Kidney tubule cell (primary cell): Measurements from ENCODE around the gene TCF4.

Experiments
- DNase-seq: peaks from one replicate; pipeline ENCODE4 v3.0.0-alpha.2; 2018; ENCODE audit warnings: low spot score

The TCF4 gene

GRCh38 chr18:55585920-55586561 is 2.0 kb downstream of the TCF4 start:
- no peak for DNase-seq

DNA sequence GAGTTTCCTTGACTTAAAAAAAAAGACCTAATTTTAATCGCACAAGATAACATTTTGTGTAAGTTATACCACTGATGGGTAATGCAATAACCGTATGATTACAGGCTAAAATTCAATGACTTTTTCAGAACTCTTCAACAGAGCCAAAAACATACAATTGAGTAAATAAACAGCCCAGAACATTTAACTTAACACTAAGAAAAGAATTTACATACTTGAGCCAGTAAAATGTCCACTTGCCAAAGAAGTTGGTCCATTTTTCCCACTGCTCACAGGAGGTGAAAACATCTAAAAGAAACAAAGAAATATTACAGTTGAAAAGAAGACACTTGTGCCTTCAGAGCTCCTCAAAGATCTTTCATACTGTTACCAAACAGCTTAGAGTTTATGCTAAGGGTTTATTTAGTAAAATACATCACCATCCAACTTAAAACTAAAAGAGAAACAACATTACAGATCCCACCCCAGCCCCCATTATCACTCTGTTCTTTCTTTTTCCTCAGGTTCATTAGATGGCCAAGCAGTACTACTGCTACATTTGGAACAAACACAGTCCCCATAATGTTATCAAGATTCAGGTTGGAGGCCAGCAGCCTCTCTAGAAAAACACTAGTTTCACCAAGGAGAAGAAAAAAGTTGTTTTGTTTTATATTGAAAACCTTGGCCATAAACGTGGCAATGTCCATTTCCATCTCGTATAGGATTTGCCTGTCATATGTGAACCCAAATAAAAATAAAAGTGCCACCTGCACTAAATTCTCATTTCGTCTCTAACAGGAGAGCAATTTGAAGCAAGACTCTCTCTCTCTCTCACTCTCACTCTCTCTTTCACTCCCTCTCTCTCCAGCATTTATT is 2.7 kb downstream of the TCF4 start:
- DNase-seq = no peak

DNA sequence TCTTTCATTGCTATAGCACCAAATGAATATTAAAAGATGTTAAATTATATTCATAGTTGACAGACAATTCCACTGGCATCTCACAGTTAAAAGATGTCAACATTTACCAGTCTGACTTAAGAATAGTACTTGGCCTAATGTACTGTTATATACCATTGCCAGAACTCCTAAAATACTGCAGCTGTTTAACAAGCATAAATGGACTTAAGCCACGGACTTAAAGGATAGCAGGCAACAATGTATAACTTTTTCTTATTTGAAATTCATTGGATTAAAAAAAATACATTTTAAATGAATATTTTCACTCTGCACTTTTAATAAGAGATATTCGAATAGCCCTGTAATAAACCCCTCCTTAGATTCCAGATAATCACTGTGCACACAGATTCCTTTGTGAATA is 3.8 kb downstream of the TCF4 start:
- DNase-seq = no peak

DNA sequence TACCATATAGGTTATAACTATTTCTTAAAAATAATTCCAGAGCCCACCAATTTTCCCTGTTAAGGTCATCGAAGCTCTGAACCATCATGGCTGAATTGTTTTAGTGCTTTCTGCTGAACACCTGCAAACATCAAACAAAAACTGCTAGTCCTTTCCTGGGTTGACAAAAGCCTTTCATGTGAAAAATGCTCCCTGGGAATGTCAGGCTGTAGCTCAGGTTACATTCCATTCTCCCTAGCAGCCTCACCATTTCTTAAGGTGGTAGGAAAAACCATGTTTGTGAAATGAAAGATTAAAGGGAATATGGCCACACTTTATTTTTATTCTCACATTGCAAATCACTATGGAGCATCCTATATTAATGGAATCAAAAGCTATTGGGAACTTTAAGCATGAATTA is 5.7 kb downstream of the TCF4 start:
- DNase-seq = no peak

GRCh38 chr18:55579501-55580270 is 8.3 kb downstream of the TCF4 start:
- no peak for DNase-seq

GRCh38 chr18:55577812-55578539 is 10.0 kb downstream of the TCF4 start:
- no peak for DNase-seq

GRCh38 chr18:55576001-55576400 is 12.0 kb downstream of the TCF4 start:
- DNase-seq = no peak

DNA sequence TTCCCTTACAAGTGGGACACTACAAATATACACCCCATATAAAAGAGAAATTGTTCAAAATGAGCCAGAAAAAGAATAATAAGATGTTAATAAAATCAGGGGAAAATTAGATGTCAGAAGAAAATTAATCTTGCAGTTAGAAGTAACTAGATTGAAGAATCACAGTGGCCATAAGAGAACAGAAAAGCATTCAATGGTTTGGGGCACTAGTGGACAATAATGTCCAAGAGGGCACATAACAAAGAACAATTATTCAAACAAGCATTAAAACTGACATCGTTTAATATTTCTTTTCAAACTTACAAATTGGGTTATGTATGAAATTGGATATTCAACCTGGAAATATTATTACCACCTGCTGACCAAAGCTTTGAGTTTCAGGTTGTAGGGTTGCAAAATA is 12.9 kb downstream of the TCF4 start:
- no peak for DNase-seq

DNA sequence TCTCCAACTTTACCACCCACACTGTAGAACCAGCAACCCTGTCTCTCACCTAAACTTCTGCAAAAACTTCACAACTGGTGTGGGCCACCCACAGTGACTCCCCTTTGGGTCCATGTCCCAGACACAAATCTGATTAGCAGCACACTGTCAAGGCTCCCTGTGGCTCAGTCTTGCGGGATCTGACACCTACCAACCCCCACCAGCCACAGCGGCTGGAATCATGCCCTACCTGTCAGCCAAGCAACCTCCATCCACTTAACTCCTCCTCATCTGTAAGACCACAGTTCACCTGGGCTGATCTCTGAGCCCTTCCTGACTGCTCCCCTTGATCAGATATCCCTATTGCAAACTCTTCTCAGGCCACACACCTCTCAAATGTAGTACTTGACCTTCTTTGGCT is 14.6 kb downstream of the TCF4 start:
- DNase-seq = no peak

- no peak for DNase-seq
Observed at GRCh38 chr18:55570966-55571365, 17.0 kb downstream of the TCF4 start.

DNA sequence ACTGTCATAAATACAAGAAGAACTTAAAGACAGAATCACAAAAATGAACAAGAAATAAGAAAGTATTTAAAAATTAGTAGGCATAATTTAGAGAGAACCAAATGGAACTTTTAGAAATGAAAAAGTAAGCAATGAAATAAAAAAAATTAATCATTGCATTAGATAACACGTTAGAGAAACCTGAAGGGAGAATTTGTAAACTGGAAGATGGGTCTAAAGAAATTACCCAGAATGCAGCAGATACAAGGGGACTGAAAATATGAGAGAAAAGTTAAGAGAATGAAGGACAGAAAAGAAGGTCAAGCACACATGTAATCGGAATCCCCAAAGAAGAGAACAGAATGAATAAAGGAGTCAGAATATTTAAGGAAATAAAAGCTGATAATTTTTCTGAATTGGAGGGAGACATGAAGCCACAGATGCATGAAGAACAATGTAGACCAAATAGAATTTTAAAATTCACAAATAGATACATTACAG is 21.5 kb downstream of the TCF4 start:
- DNase-seq = no peak

GRCh38 chr18:55559739-55560138 is 28.3 kb downstream of the TCF4 start:
- DNase-seq = no peak

GRCh38 chr18:55557211-55557610 is 30.8 kb downstream of the TCF4 start:
- DNase-seq = no peak

GRCh38 chr18:55555395-55556027 is 32.5 kb downstream of the TCF4 start:
- no peak for DNase-seq

DNA sequence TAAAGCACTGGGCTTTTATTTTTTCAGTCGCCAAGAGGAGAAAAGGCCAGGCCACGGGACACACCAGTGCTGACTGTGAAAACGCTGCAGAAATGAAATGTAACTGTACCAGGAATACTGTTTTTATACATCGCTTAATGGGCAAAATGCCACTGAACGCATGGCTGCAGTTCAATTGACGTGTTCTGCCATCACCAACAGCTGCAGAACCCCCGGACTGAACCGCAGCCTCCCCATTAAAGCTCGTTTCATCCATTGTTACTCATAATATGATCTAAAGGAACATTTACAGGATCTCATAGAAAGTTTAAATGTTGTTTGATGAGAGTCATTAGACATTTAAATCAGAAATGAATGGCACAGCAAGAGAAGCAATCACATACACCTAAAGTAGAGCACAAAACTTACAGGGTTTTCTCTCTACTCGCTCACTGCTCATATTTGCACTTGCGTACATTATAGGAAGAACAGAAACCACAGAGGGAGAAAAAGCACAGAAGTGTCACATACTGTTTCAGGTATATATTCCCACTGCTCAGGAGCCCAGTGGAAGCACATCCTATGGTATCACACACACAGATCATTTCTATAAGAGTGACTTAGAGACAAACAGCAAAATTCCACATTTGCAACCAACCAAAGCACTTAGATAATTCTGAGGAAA is 35.3 kb downstream of the TCF4 start:
- peak; percentile 10 for DNase-seq

DNA sequence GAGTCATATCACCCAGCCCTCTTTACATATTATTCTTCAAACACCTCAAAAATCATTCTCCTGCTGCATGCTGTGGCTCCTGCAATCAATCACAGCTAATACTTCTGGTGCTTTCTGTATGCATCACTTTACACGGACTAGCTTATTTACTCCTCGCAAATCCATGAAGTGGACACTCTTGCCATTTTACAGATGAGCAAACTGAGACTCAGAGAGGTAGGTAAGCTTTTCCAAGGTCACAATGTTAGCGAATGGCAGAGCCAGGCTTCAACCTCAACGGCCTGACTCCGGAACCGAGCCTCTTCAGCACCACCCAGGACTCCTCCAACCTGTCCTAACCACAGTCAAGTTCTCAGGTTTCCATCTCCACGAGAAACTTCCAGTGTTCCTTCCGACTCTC is 36.8 kb downstream of the TCF4 start:
- DNase-seq = no peak

DNA sequence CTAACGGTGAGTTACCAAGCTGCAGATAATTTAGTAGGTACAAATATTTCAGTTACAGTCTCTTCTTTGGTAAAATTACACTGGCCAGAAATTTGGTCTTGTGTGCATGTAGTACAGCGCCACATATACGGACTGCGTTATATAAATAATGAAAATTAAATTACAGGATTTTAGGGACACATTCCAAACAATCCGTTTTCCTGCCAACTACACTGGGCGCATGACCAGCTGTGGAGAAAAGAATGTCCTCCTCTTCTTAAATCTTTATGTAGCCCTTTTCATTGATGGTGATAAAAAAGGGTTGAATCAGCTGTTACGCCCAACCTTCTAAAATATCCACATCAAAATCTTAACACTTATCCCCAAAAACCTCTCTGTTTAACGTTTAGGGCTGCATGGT is 37.5 kb downstream of the TCF4 start:
- DNase-seq = no peak

DNA sequence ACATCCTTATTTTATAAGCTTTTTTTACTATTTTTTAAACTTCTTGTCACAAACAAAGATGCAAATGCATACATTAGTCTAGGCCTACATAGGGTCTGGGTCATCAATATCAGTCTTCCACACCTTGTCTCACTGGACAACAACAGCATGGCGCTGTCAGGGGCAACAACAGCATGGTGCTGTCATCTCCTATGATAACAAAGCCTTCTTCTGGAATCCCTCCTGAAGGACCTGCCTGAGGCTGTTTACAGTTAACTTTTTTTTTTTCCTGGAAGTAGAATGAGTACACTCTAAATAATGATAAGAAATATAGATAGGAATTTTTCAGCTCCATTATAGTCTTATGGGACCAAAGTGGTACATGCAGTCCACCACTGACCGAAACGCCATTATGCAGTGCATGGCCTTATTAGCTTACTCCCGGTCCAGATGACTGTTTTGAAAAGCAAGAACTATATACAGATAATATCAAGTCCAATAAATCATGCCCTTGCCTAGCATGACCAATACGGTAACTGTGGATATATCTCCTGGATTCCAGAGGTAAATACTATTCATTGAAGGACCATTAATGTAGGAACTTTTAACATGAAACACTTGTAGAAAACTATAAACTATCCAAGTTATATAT is 38.4 kb downstream of the TCF4 start:
- DNase-seq = no peak

DNA sequence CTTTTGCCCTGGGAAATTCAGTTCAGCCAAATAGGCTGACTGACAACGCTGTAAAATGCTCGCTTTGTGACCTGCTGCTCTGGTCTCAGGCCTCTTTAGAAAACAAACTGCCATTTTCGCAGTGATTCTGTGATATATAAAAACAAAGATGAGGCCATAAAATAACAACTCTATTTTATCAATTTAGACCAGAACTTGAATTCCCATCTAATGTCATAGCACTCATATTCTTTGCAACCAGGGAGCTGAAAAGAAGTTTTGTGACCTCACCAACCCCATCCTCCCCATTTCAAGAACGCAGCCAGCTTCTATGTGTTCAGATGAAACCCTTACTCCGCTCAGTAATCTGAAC is 40.3 kb downstream of the TCF4 start:
- DNase-seq = no peak

GRCh38 chr18:55546851-55547704 is 40.9 kb downstream of the TCF4 start:
- DNase-seq = peak; percentile 14
